K562 (cell line): Measurements from ENCODE around the gene NYAP1. TPM values are rescaled to one million over a fixed set of nuclear protein-coding genes. Genes with fewer than 3 reads are reported as not detected.
A peak's percentile ranks its signal among the peaks of the same experiment; 100 is the strongest.

Experiments used
- BCOR ChIP-seq: fragments of 450-650 bp; IDR thresholded peaks from 2 replicates; pipeline ENCODE4 v1.6.1; 2016
- BHLHE40 ChIP-seq: IDR thresholded peaks from 2 replicates; pipeline ENCODE4 v1.6.1; 2011; ENCODE audit warnings: low read length, improper control_type of control experiment
- CBFA2T3 ChIP-seq: fragments of 450-650 bp; IDR thresholded peaks from 2 replicates; pipeline ENCODE4 v1.6.1; 2017
- CBX1 ChIP-seq: sonication (generic); IDR thresholded peaks from 2 replicates; pipeline ENCODE4 v1.6.1; 2016; ENCODE audit warnings: antibody characterized with exemption, low read depth, mild to moderate bottlenecking
- CREM ChIP-seq: IDR thresholded peaks from 2 replicates; pipeline ENCODE4 v1.6.1; 2014; ENCODE audit warnings: antibody characterized with exemption, low read depth
- ELF1 ChIP-seq: fragments of 200-800 bp; sonication (Bioruptor generic); IDR thresholded peaks from 2 replicates; pipeline ENCODE4 v1.6.1; 2016; ENCODE audit warnings: missing genetic modification characterization, missing compliant biosample characterization
- FOXK1 ChIP-seq: sonication (generic); formaldehyde crosslinking; IDR thresholded peaks from 2 replicates; pipeline ENCODE4 v1.8.0; 2022; ENCODE audit warnings: missing genetic modification reagents, mild to moderate bottlenecking, borderline replicate concordance
- HDAC1 ChIP-seq, 2 experiments: fragments of 450-650 bp; IDR thresholded peaks; 2 replicates each; pipeline ENCODE4 v1.6.1; 2016 to 2017; ENCODE audit warnings: inconsistent platforms in 1 of 2, mild to moderate bottlenecking in 1 of 2, moderate library complexity in 1 of 2
- KDM1A ChIP-seq, 2 experiments: fragments of 450-650 bp; IDR thresholded peaks; 2 replicates each; pipeline ENCODE4 v1.6.1; 2016; ENCODE audit warnings: mild to moderate bottlenecking in 2 of 2
- MEF2A ChIP-seq: IDR thresholded peaks from 2 replicates; pipeline ENCODE4 v1.6.1; 2011; ENCODE audit warnings: low read depth, mild to moderate bottlenecking, low read length, moderate library complexity; ENCODE audit not compliant: control insufficient read depth
- PKNOX1 ChIP-seq: fragments of 450-650 bp; IDR thresholded peaks from 2 replicates; pipeline ENCODE4 v1.6.1; 2016
- SNIP1 ChIP-seq: fragments of 450-650 bp; IDR thresholded peaks from 2 replicates; pipeline ENCODE4 v1.7.1; 2017; ENCODE audit warnings: low read depth, mild to moderate bottlenecking
- SOX6 ChIP-seq: fragments of 450-650 bp; IDR thresholded peaks from 2 replicates; pipeline ENCODE4 v1.6.1; 2014; ENCODE audit warnings: mild to moderate bottlenecking
- TCF3 ChIP-seq: sonication (generic); formaldehyde crosslinking; IDR thresholded peaks from 2 replicates; pipeline ENCODE4 v1.4.0; 2020; ENCODE audit warnings: mild to moderate bottlenecking, missing genetic modification reagents
- TFAP4 ChIP-seq: sonication (generic); formaldehyde crosslinking; IDR thresholded peaks from 2 replicates; pipeline ENCODE4 v1.8.0; 2022; ENCODE audit warnings: missing genetic modification reagents, mild to moderate bottlenecking, moderate library complexity, borderline replicate concordance
- TRIM24 ChIP-seq, 2 experiments: fragments of 450-650 bp; IDR thresholded peaks; 2 replicates each; pipeline ENCODE4 v1.6.1; 2016
- YY1 ChIP-seq, 3 experiments: IDR thresholded peaks; 2 replicates each; pipeline ENCODE4 v1.6.1; 2011; ENCODE audit warnings: low read length in 2 of 3, mild to moderate bottlenecking in 2 of 3, moderate library complexity in 2 of 3, borderline replicate concordance in 1 of 3, control low read depth in 1 of 3, low read depth in 1 of 3; ENCODE audit not compliant: insufficient read depth in 3 of 3, insufficient replicate concordance in 2 of 3, control insufficient read depth in 1 of 3, insufficient read length in 1 of 3; ENCODE audit errors: extremely low read depth in 1 of 3
- ZNF121 ChIP-seq: sonication (generic); formaldehyde crosslinking; conservative IDR thresholded peaks from 2 replicates; pipeline ENCODE4 v1.8.0; 2022; ENCODE audit warnings: missing genetic modification reagents
- ZNF146 ChIP-seq: IDR thresholded peaks from one replicate; pipeline ENCODE4 v1.6.1; 2018; ENCODE audit warnings: missing compliant biosample characterization; ENCODE audit not compliant: unreplicated experiment
- ZNF384 ChIP-seq: IDR thresholded peaks from 2 replicates; pipeline ENCODE4 v1.6.1; 2012; ENCODE audit warnings: low read depth, low read length, improper control_type of control experiment
- ZNF436 ChIP-seq: fragments of 250-450, 450-650 bp; sonication (Bioruptor Pico); formaldehyde crosslinking; IDR thresholded peaks from 2 replicates; pipeline ENCODE4 v1.7.0; 2020; ENCODE audit warnings: mild to moderate bottlenecking
- ZNF740 ChIP-seq, 3 experiments: fragments of 200-800 bp in 1 of 3; sonication (Bioruptor generic) in 1 of 3; sonication (generic) in 1 of 3; formaldehyde crosslinking in 1 of 3; IDR thresholded peaks; 2 replicates each; pipeline versions ENCODE4 v1.6.1 to v1.8.0; 2016 to 2022; ENCODE audit warnings: mild to moderate bottlenecking in 2 of 3, missing compliant biosample characterization in 2 of 3, missing genetic modification characterization in 2 of 3, missing genetic modification reagents in 1 of 3
- polyA plus RNA-seq, 8 experiments: library from polyadenylated mRNA; depleted of rRNA in 4 of 8; stranded (reverse) in 5 of 8; unstranded in 3 of 8; fragments of >200 nt; fragmentation: Nextera tagmentation in 2 of 8; fragmentation: Illumina TruSeq in 1 of 8; extraction: Ambion mirVana in 2 of 8; extraction: Trizol in 1 of 8; gene quantifications; 2 replicates each; pipeline versions ENCODE4 v1.2.1 to v1.2.3, GENCODE V29; 2011 to 2014; ENCODE audit warnings: inconsistent platforms in 1 of 8, missing spikeins in 1 of 8
- total RNA-seq, 7 experiments: library from RNA; depleted of rRNA in 6 of 7; stranded (reverse); fragments of >200 nt in 6 of 7; fragmentation: Illumina TruSeq in 2 of 7; extraction: Trizol in 2 of 7; gene quantifications; 2 replicates each; pipeline versions ENCODE4 v1.2.1 to v1.2.3, GENCODE V29; 2011 to 2021; ENCODE audit warnings: low replicate concordance in 1 of 7

Gene NYAP1
- total and polyA plus RNA-seq, 9 of the 15 experiments (the other 6 are each of a cell fraction or from before 2014, with no cell fraction given) = 0.11 to 0.88 (median 0.22) TPM; not detected in 2

GRCh38 chr7:100532165-100533022, 48.7 kb downstream of the NYAP1 start (continued):
- TF ChIP-seq ZNF740 (CRISPR knock-in tag; IDR thresholded peaks at IDR 0.05) (no peak), ZNF740 (tag; IDR thresholded peaks at IDR 0.05) (peak in 1 of 2 experiments; percentile 3; a peak in 1 of 4 replicates), TCF3 (CRISPR knock-in tag) (peak; percentile 31; the same call in 1 of the 2 replicates), HDAC1 (IDR thresholded peaks at IDR 0.05) (peak in 1 of 2 experiments; percentile 1; a peak in 1 of 4 replicates), YY1 (IDR thresholded peaks at IDR 0.05; ENCODE audit: borderline replicate concordance in 1 of 3, control insufficient read depth in 1 of 3, extremely low read depth in 1 of 3, insufficient read depth in 3 of 3, insufficient read length in 1 of 3, insufficient replicate concordance in 2 of 3, low read depth in 1 of 3, low read length in 2 of 3) (no peak), KDM1A (IDR thresholded peaks at IDR 0.05) (peak in 1 of 2 experiments; percentile 64; a peak in 1 of 4 replicates), PKNOX1 (peak; percentile 46), TFAP4 (CRISPR knock-in tag) (peak; percentile 54; the same call in 1 of the 2 replicates), BHLHE40 (0 out of 2 replicates have a peak, but pooled peaks have one; percentile 28), CBFA2T3 (peak; percentile 62), CBX1 (no peak), ZNF146 (CRISPR knock-in tag) (no peak), SNIP1 (no peak), ELF1 (tag) (0 out of 2 replicates have a peak, but pooled peaks have one; percentile 17), FOXK1 (CRISPR knock-in tag) (0 out of 2 replicates have a peak, but pooled peaks have one; percentile 25), ZNF436 (CRISPR knock-in tag) (no peak), ZNF384 (peak; percentile 9; the same call in 1 of the 2 replicates), ZNF121 (CRISPR knock-in tag) (peak; percentile 92), SOX6 (peak; percentile 41; the same call in 1 of the 2 replicates), CREM (0 out of 2 replicates have a peak, but pooled peaks have one; percentile 4), MEF2A (no peak), TRIM24 (IDR thresholded peaks at IDR 0.05) (no peak), BCOR (peak; percentile 78)
- TF ChIP-seq, all 486 proteins: peak for 24
